OCI-LY7 (cell line): ENCODE results near the gene SMYD3. TPM values are rescaled to one million over a fixed set of nuclear protein-coding genes. Genes with fewer than 3 reads are reported as not detected.

Experiments used
- BruUV-seq: library from RNA; stranded (reverse); fragments of 400-500 nt; replicated peaks from 2 replicates; lab custom pipeline; 2021; lab: Mats Ljungman, UMichigan
- CTCF ChIA-PET: fragments of 300-600 bp; sonication (Branson Sonifier 250); formaldehyde crosslinking; loops from one replicate; lab custom pipeline; 2022; ENCODE audit warnings: antibody characterized with exemption; ENCODE audit not compliant: unreplicated experiment; lab: Charles Lee
- POLR2A ChIA-PET: fragments of 300-600 bp; sonication (Branson Sonifier 250); formaldehyde crosslinking; loops from one replicate; lab custom pipeline; 2022; ENCODE audit warnings: antibody characterized with exemption; lab: Charles Lee
- DNase-seq: peaks from one replicate; pipeline ENCODE4 v3.0.0-alpha.2; 2015; ENCODE audit warnings: low spot score
- H2AFZ ChIP-seq: fragments of 200-600 bp; sonication (generic), shearing (Covaris generic); 2 replicates; pipeline ENCODE4 v1.6.1; 2014; ENCODE audit warnings: mild to moderate bottlenecking, antibody characterized with exemption, low read length, moderate library complexity
- H3K27ac ChIP-seq: fragments of 200-600 bp; sonication (generic); 2 replicates; pipeline ENCODE4 v1.5.1; 2014; ENCODE audit warnings: mixed run types, low read depth, mild to moderate bottlenecking, moderate library complexity, low read length, inconsistent platforms; ENCODE audit not compliant: poor library complexity, severe bottlenecking
- H3K36me3 ChIP-seq: fragments of 200-600 bp; sonication (generic); 2 replicates; pipeline ENCODE4 v1.6.1; 2014; ENCODE audit warnings: mild to moderate bottlenecking, antibody characterized with exemption, low read length, moderate library complexity, mixed read lengths; ENCODE audit not compliant: insufficient read depth
- H3K4me1 ChIP-seq: fragments of 200-600 bp; sonication (generic); 2 replicates; pipeline ENCODE4 v1.5.1; 2014; ENCODE audit warnings: mild to moderate bottlenecking, low read length; ENCODE audit not compliant: insufficient read depth, poor library complexity, severe bottlenecking
- H3K4me2 ChIP-seq: fragments of 200-600 bp; sonication (generic); 2 replicates; pipeline ENCODE4 v1.6.1; 2014; ENCODE audit warnings: mild to moderate bottlenecking, low read length
- H3K4me3 ChIP-seq: fragments of 200-600 bp; sonication (generic); 2 replicates; pipeline ENCODE4 v1.5.1; 2014; ENCODE audit warnings: mild to moderate bottlenecking, low read depth, low read length; ENCODE audit not compliant: poor library complexity, severe bottlenecking
- H3K79me2 ChIP-seq: fragments of 200-600 bp; sonication (generic); 2 replicates; pipeline ENCODE4 v1.6.1; 2016; ENCODE audit warnings: low read depth, mild to moderate bottlenecking, low read length, moderate library complexity, mixed read lengths; ENCODE audit not compliant: insufficient read depth
- H3K9me2 ChIP-seq: fragments of 200-600 bp; sonication (generic); 2 replicates; pipeline ENCODE4 v1.6.1; 2016; ENCODE audit warnings: mild to moderate bottlenecking, low read length, mixed read lengths; ENCODE audit not compliant: insufficient read depth
- H3K9me3 ChIP-seq: fragments of 200-600 bp; sonication (generic); 2 replicates; pipeline ENCODE4 v1.6.1; 2014; ENCODE audit warnings: mild to moderate bottlenecking, mixed run types, low read length, mixed read lengths
- H4K20me1 ChIP-seq: fragments of 200-600 bp; sonication (generic); 2 replicates; pipeline ENCODE4 v1.6.1; 2014; ENCODE audit warnings: mild to moderate bottlenecking, antibody characterized with exemption, low read length, moderate library complexity, mixed read lengths; ENCODE audit not compliant: insufficient read depth
- EZH2phosphoT487 ChIP-seq: fragments of 200-600 bp; sonication (generic); IDR thresholded peaks from 2 replicates; pipeline ENCODE4 v1.6.1; 2018; ENCODE audit warnings: low read depth, borderline replicate concordance, mild to moderate bottlenecking, mixed run types, antibody characterized with exemption, low read length, moderate library complexity, mixed read lengths
- intact Hi-C: fragments of 100-400 bp; cut with micrococcal nuclease; formaldehyde crosslinking; loops from one replicate; pipeline ENCODE4 v1.10.0; 2022; ENCODE audit not compliant: unreplicated experiment
- total RNA-seq, 2 experiments: library from RNA; depleted of rRNA in 1 of 2; stranded (reverse); fragments of >200 nt in 1 of 2; shearing (Covaris generic) in 1 of 2; gene quantifications; 2 replicates each; pipeline ENCODE4 v1.2.3, GENCODE V29; 2014 to 2022
- TF ChIP-seq, protein P1 (sequence below): fragments of 200-600 bp; sonication (generic); conservative IDR thresholded peaks from 2 replicates; pipeline ENCODE4 v1.5.1; 2014; ENCODE audit warnings: mild to moderate bottlenecking, antibody characterized with exemption, low read length, moderate library complexity, mixed read lengths

SMYD3 gene
- total RNA-seq, 2 experiments from 2014 or later, result 28.9 to 34.5 TPM

GRCh38 chr1:246425139-246425794, 81.8 kb downstream of the SMYD3 start:
- no peak for TF ChIP-seq EZH2phosphoT487
- TF ChIP-seq, protein P1, sequence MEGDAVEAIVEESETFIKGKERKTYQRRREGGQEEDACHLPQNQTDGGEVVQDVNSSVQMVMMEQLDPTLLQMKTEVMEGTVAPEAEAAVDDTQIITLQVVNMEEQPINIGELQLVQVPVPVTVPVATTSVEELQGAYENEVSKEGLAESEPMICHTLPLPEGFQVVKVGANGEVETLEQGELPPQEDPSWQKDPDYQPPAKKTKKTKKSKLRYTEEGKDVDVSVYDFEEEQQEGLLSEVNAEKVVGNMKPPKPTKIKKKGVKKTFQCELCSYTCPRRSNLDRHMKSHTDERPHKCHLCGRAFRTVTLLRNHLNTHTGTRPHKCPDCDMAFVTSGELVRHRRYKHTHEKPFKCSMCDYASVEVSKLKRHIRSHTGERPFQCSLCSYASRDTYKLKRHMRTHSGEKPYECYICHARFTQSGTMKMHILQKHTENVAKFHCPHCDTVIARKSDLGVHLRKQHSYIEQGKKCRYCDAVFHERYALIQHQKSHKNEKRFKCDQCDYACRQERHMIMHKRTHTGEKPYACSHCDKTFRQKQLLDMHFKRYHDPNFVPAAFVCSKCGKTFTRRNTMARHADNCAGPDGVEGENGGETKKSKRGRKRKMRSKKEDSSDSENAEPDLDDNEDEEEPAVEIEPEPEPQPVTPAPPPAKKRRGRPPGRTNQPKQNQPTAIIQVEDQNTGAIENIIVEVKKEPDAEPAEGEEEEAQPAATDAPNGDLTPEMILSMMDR, result no peak
- CTCF ChIA-PET, result no interaction called here

DNA sequence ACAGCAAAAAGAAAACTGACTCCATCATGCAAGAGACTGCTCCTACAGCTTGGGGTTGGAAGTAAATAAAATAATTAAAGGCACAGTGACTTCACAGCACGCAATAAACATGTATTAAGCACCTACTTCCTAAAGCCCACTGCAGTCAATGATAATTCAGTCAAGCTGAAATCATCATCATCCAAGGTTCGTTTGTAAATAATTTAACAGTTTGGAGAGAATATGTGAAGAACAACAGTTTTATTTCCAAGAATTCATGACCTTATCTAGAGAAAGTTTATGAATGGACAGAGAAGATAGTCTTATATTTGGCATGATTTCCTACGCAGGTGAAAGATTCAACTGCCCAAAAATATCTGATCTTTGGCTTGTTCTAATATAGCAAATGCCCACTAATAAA, 86.8 kb downstream of the SMYD3 start:
- no peaks in the 10 kb centered on the region for H3K79me2 ChIP-seq
- no peak overlapping the region for H3K4me2 ChIP-seq
- no peaks in the 10 kb centered on the region for H3K36me3 ChIP-seq
- H3K9me3 ChIP-seq, result no peaks in the 10 kb centered on the region
- ChIA-PET POLR2A (interaction anchor here (1.1 kb wide), 1 partner anchor 10 kb away, joined by 3 read pairs; no protein-coding TSS in a partner anchor), CTCF (no interaction called here)
- no peaks in the 10 kb centered on the region for H3K4me1 ChIP-seq
- H3K4me3 ChIP-seq, result no peak overlapping the region
- no TSS peak for BruUV-seq
- H4K20me1 ChIP-seq, result no peaks in the 10 kb centered on the region
- intact Hi-C loops, result no loop called here
- H3K9me2 ChIP-seq, result no peaks in the 10 kb centered on the region
- no peak overlapping the region for H3K27ac ChIP-seq
- no peak for DNase-seq
- H2AFZ ChIP-seq, result no peak overlapping the region
- no peak for TF ChIP-seq EZH2phosphoT487
- TF ChIP-seq, protein P1, result no peak

More at GRCh38 chr1:246425139-246425794, 81.8 kb downstream of the SMYD3 start:
- Histone ChIP-seq H3K9me3 (no peaks in the 10 kb centered on the region), H2AFZ (no peak overlapping the region), H3K36me3 (no peaks in the 10 kb centered on the region), H3K4me1 (no peaks in the 10 kb centered on the region), H3K4me2 (no peak overlapping the region), H4K20me1 (no peaks in the 10 kb centered on the region), H3K27ac (no peak overlapping the region), H3K4me3 (no peak overlapping the region), H3K9me2 (no peaks in the 10 kb centered on the region), H3K79me2 (no peaks in the 10 kb centered on the region)
- BruUV-seq, result no TSS peak
- DNase-seq, result no peak
- POLR2A ChIA-PET, result interaction anchor here (0.9 kb wide), 1 partner anchor 21 kb away, joined by 3 read pairs; no protein-coding TSS in a partner anchor
- intact Hi-C loops, result no loop called here
